GM21528 (cell line): ENCODE results near the gene FSIP1.

ENCODE experiments used
- ATAC-seq: cut with Tn5 transposase; IDR thresholded peaks from one replicate; pipeline ENCODE4 v1.9.1; 2021; ENCODE audit warnings: mild to moderate bottlenecking, moderate library complexity; ENCODE audit not compliant: unreplicated experiment, low FRiP score

The FSIP1 gene

DNA sequence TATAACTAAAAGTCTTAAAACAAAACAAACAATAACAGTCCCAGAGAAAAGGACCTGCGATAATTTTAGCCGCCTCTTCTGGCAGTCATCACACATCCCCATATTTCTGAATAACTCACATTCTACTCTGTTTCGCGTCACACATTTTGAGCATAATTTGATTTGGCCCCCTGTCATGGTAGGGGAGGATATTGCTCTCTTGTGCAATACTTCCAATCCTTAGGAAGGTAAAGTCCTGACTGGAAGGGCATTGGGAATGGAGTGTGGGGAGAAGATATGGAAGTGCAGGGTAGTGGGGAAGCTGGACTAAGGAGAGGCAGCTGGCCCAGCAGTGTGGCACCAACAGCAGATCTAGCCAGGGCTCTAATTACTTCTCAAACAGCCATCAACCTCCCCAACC is 11.3 kb upstream of the FSIP1 start:
- no peak for ATAC-seq

DNA sequence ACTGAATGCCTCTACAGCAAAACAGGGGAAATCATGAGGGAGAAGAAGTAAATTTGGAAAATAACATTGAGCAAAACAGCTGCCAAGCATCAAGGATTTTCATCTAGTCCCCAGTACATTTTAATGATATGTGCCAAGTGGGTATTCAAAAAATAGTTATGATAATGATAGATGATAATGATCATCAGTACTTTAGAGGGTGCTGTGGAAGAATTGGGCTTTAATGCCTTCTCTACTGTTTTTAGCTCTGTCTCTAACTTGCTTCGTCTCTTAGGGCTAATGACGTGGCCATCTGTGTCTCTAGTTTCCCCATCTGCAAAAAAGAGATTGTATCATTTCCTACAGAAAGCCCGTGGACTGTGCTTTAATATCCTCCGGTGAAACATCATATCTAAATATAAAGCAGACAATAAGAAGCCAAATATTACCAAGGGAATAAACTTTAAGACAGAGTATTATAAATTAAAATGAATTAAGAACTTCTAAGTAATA is 10.2 kb upstream of the FSIP1 start:
- no peak for ATAC-seq

DNA sequence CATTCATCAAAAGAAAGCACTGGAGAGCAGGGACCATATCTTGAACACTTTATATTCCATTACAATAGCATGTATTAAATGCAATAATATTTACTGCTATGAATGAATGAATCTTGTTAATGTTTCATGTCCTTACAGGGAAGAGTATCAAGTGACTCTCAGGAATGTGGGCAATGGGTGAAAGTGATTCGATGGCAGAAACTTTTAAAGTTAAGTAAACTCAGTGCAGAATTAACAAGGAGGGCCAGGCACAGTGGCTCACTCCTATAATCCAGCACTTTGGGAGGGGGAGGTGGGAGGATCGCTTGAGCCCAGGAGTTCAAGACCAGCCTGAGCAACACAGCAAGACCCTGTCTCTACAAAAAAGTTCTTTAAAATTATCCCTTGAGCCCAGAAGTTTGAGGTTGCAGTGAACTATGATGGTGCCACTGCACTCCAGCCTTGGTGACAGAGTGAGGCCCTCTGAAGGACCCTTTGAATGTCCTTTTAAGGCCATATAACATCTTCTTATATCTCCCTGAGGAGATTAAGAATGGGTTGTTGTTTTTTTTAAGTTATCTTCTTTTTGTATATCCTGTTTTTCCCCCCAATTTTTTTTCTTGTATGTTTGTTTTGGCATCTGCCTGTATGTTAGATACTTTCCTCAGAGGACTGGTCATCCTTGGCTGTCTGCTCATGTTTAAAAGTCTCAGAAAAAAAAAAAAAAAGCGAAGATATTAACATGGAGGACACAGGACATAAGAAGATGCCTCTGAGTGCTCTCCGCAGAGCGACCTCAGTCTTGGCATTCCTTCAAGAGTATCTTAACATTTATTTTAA is 9.6 kb upstream of the FSIP1 start:
- no peak for ATAC-seq

- no peak for ATAC-seq
Observed at GRCh38 chr15:39789736-39790135, 7.1 kb upstream of the FSIP1 start.

DNA sequence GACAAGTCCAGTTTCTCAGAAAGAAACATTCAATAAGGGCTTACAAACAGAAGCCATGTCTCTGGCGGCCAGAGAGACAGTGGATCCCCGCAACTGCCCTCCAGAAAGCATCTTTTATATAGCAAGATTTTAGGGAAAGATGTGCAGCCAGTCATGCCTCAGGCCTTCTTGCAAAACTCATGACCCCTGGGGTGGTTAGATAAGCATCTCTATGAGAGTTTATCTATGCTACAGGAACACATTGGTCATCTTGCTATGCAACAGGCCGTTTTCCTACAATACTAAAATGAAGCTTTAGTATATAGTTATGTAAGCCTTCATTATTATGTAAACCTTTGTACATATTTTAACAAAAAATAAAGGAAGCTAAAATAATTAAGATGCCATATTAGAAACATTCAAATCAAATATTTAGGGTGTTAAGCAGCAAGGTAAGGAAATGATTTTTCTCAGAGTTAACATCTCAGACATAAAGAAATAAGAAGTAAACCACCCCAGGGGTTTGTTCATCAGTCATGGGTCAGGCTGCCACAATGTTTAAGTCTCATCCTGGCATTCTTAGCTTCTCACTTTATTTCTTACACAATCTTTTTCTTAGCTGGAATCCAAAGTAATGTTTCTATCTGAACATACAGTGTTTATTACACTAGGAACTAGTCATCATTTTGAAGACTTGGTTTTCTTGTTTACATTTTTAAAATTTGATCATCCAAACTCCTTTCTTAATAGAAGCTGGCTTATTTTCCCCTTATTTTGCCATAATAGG is 6.3 kb upstream of the FSIP1 start:
- no peak for ATAC-seq

DNA sequence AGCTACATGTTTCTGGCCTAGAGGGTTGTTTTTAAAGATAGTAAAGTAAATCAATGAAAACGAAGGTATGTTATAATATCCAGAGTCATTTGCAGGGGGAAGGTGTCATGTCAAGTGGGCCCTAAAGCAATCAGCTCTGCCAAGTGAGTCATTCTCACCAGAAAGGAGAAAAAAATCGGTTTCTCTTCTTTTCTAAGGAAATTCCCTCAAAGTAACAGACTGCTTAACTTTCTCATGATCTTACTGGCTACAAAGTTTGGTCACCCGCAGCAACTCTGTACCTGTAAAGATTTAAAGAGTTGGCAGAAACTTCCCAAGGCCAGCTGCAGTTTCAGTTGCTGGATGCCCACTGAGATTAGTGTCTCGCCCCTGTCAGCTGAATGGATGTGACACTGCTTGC is 5.5 kb upstream of the FSIP1 start:
- no peak for ATAC-seq

DNA sequence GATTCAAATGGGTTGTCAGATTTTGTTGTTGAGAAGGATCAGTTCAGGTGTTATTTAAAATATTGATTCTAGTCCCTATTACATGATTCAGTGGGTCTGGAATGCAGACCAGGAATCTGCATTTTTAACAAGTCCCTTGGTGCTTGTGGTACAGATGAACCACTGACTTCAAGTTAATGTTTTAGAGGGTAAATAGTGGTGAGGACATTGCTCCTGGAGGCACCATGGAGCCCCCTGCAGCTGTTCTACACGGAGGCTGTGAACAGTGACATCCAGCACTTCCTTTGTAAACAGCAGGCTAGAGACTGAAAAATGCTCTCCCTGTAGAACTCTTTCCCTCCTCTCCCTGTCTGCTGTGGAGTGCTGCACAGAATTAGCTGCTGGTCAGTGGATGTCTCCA is 4.8 kb upstream of the FSIP1 start:
- no peak for ATAC-seq

- no peak for ATAC-seq
Observed at GRCh38 chr15:39786447-39787056, 3.9 kb upstream of the FSIP1 start.

- ATAC-seq, result no peak
Observed at GRCh38 chr15:39785841-39786240, 3.2 kb upstream of the FSIP1 start.

DNA sequence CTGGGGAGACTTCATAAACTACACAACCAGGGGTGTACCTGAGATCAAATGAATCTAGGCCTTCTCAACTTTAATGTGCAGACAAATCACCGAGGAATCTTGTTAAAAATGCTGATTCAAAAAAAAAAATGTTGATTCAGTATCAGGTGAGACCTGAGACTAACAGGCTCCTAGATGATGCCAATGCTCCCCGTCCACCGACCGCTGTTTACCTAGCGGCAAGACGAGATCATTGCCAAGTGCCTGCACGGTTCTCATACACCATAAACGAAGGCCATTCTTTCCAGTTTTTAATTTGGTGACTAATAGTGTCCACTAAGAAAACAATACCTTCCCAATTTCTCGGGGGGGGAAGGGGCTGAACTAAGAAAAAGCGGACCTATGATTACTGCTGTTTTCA is 2.5 kb upstream of the FSIP1 start:
- no peak for ATAC-seq

GRCh38 chr15:39784638-39785037 is 2.0 kb upstream of the FSIP1 start:
- no peak for ATAC-seq

DNA sequence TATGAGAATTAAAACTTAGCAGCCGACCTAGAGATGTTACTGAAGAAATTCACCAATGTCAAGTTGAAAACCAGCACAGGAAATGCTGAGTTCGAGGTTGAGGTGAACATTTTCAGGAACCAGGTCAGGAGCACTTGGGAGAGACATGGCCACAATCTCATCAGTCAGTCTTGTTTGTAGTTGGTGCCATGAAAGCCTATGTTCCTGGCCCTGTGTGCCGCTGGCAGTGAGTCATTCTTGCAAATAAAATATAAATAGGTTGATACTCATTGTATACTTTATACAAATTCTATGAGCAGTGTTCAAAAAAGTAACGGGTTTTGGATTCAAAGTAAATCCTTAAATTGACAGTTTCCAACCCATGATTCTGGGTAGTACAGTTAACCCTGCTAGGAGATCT is 1.5 kb upstream of the FSIP1 start:
- no peak for ATAC-seq

- no peak for ATAC-seq
Observed at GRCh38 chr15:39783244-39783820, 691 bp upstream of the FSIP1 start.

DNA sequence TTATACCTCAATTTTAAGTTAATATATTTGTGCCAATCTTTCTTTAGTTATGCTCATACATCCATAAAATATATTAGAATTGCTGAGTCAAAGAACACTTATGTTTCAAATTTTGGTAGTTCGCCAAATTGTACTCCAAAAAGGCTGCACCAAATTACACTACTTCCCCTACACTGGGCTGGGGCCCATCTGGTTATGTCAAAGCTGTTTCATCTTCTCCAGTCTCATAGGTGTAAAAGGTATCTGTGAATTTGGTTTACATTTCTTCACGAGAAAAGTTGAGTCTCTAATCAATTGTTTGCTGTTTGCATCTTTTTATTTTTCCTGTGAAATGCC is 706 bp downstream of the FSIP1 start:
- no peak for ATAC-seq

GRCh38 chr15:39781147-39781966 is 1.3 kb downstream of the FSIP1 start:
- ATAC-seq, result no peak

DNA sequence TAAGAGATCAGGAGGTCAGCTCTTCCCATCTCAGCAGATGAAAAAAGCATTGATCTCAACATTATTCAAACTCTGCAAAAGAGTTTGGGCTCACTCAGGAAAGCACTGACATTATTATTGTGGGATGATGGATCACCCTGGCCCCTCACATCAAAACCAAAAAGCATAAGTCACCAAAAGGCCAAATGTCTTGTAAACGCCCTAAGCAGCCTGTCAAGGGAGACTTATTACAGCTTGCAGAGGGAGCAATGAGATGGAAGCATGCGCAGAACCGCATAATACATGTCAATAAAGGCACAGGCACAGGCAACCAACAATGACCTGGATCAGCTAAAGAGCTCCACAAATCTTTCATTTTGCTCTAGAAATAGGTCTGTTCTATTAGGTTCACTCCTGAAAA is 4.6 kb downstream of the FSIP1 start:
- ATAC-seq, result no peak

DNA sequence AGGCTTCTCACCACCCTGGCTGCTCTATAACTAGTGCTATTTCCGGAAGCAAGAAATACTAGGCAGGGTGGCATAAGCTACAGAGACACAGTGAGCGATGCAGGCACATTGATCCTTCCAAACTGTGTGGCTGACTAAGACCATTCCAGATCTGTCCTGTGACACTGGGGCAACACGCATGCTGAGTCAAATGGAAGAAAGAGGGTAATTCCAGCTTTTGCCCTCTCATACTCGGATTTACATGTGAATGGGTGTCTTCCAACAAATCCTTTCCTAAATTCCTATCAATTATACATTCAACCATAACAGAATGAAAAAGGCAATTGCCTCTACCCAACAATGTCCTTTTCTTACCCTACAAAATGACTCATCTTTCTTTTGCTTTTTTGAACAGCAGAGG is 5.1 kb downstream of the FSIP1 start:
- no peak for ATAC-seq

DNA sequence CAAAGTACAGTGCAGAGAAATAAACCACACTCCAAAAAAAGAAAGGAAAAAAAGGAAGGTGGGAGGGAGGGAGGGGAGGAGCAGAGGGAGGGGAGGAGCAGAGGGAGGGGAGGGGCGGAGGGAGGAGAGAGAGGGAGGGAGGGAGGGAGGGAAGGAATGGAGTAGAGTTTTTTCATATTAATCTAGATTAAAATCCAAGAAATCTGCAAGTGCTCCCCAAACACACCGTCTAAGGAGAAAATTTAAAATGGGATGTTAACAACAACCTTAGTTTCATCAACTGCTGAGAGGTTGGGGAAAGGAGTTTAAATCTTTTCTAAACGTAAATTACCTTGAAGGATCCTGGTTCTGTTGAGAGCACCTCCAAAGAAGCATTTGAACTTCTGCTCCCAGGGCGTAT is 6.6 kb downstream of the FSIP1 start:
- ATAC-seq, result no peak

DNA sequence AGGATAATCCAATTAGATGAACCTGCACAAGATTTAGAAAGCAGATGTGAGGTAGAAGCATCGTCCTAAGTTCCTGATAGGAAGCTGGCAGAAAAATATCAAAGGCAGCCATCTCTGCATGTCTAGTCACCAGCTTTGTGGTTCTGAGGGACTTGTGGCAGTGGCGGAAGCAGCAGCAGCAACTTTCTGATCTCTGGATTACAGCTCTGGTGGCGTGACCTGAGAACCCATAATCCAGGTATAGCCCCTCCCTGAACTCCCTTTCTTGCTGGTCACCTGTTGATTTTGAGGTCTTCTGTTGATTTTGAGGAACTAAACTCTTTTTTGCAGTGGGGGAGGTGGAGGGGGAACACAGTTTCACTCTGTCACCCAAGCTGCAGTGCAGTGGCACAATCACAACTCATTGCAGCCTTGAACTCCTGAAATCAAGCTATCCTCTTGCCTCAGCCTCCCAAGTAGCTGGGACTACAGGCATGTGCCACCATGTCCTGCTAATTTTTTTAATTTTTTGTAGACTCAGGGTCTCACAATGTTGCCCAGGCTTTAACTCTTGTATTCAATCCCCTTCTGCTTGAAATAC is 7.9 kb downstream of the FSIP1 start:
- no peak for ATAC-seq
